ENCODE results near the gene SETD7.

The SETD7 gene

GRCh38 chr4:139547979-139548378, 8.0 kb downstream of the SETD7 start:
- no peak for FAIRE-seq

- FAIRE-seq, result no peak
These were observed 15.4 kb downstream of the SETD7 start for GRCh38 chr4:139540632-139541031.

- no peak for FAIRE-seq
These were observed 15.9 kb downstream of the SETD7 start for GRCh38 chr4:139540161-139540560.

GRCh38 chr4:139537292-139537691, 18.7 kb downstream of the SETD7 start:
- no peak for FAIRE-seq

- FAIRE-seq, result no peak
These were observed 20.2 kb downstream of the SETD7 start for GRCh38 chr4:139535871-139536234.

GRCh38 chr4:139535228-139535870, 20.7 kb downstream of the SETD7 start:
- FAIRE-seq, result no peak

GRCh38 chr4:139534287-139534950, 21.6 kb downstream of the SETD7 start:
- no peak for FAIRE-seq

- no peak for FAIRE-seq
These were observed 22.5 kb downstream of the SETD7 start for GRCh38 chr4:139533511-139533910.

- FAIRE-seq, result no peak
These were observed 23.1 kb downstream of the SETD7 start for GRCh38 chr4:139532947-139533346.

- FAIRE-seq, result peak; percentile 48
These were observed 25.1 kb downstream of the SETD7 start for GRCh38 chr4:139530833-139531427.

GRCh38 chr4:139528377-139529005, 27.5 kb downstream of the SETD7 start:
- no peak for FAIRE-seq

- no peak for FAIRE-seq
These were observed 29.1 kb downstream of the SETD7 start for GRCh38 chr4:139526928-139527327.

GRCh38 chr4:139525414-139525813, 30.6 kb downstream of the SETD7 start:
- FAIRE-seq, result no peak

GRCh38 chr4:139524062-139524631, 31.9 kb downstream of the SETD7 start:
- no peak for FAIRE-seq

- FAIRE-seq, result no peak
These were observed 32.9 kb downstream of the SETD7 start for GRCh38 chr4:139523076-139523475.

- FAIRE-seq, result no peak
These were observed 33.6 kb downstream of the SETD7 start for GRCh38 chr4:139522457-139522856.

- no peak for FAIRE-seq
These were observed 34.1 kb downstream of the SETD7 start for GRCh38 chr4:139521754-139522401.

GRCh38 chr4:139515531-139515958, 40.5 kb downstream of the SETD7 start:
- FAIRE-seq, result no peak

- no peak for FAIRE-seq
These were observed 41.5 kb downstream of the SETD7 start for GRCh38 chr4:139514382-139515059.

- FAIRE-seq, result no peak
These were observed 44.7 kb downstream of the SETD7 start for GRCh38 chr4:139511320-139511719.

GRCh38 chr4:139509727-139510410, 46.1 kb downstream of the SETD7 start:
- no peak for FAIRE-seq

Measured in G401.6 (cell line).